ENCODE data around the gene MUSTN1.

DNA sequence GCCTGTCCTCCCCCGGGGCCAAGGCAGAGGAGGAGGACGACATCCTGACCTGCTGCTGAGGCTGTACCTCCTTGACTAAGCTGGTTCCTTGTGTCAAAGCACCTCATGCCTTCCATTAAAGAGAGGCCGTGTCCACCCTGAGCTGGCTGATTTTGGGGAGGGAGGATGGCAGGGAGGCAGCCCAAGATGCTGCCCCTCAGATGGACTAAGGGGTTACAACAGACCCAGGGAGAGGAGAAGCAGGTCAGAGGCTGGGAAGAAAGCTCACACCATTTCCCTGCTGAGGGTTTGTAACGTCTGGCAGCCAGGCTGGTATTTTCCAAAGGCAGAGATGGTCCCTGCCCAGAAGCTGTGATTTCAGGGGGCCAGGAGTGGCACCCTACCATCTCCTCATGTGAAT is 42.9 kb downstream of the MUSTN1 start:
- TF ChIP-seq EZH2 (IDR thresholded peaks at IDR 0.05; ENCODE audit: borderline replicate concordance, insufficient read depth, low read depth, low read length, poor library complexity, severe bottlenecking) = no peak
- TF ChIP-seq, protein P1, sequence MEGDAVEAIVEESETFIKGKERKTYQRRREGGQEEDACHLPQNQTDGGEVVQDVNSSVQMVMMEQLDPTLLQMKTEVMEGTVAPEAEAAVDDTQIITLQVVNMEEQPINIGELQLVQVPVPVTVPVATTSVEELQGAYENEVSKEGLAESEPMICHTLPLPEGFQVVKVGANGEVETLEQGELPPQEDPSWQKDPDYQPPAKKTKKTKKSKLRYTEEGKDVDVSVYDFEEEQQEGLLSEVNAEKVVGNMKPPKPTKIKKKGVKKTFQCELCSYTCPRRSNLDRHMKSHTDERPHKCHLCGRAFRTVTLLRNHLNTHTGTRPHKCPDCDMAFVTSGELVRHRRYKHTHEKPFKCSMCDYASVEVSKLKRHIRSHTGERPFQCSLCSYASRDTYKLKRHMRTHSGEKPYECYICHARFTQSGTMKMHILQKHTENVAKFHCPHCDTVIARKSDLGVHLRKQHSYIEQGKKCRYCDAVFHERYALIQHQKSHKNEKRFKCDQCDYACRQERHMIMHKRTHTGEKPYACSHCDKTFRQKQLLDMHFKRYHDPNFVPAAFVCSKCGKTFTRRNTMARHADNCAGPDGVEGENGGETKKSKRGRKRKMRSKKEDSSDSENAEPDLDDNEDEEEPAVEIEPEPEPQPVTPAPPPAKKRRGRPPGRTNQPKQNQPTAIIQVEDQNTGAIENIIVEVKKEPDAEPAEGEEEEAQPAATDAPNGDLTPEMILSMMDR (IDR thresholded peaks at IDR 0.05) = no peak
